K562 (cell line): ENCODE data around the gene LRRC7. TPM values are rescaled to one million over a fixed set of nuclear protein-coding genes. Genes with fewer than 3 reads are reported as not detected.

Experiments
- CXXC5 ChIP-seq: fragments of 250-450 bp; sonication (Bioruptor Pico); IDR thresholded peaks from 2 replicates; pipeline ENCODE4 v1.8.0; 2022; ENCODE audit warnings: inconsistent platforms, mild to moderate bottlenecking, moderate library complexity
- JUNB ChIP-seq: fragments of 450-650 bp; formaldehyde crosslinking; conservative IDR thresholded peaks from 2 replicates; pipeline ENCODE4 v1.4.0; 2020; ENCODE audit warnings: mild to moderate bottlenecking
- KAT2B ChIP-seq: IDR thresholded peaks from one replicate; pipeline ENCODE4 v1.6.1; 2012; ENCODE audit warnings: low read depth, mild to moderate bottlenecking, control low read depth, inconsistent platforms, low read length, moderate library complexity
- RFX7 ChIP-seq: fragments of 250-450 bp; sonication (Bioruptor Pico); IDR thresholded peaks from 2 replicates; pipeline ENCODE4 v1.5.1; 2021; ENCODE audit warnings: mild to moderate bottlenecking
- ZNF766 ChIP-seq: fragments of 200-800 bp; sonication (Bioruptor generic); conservative IDR thresholded peaks from 2 replicates; pipeline ENCODE4 v1.6.1; 2016; ENCODE audit warnings: missing genetic modification characterization, missing compliant biosample characterization
- polyA plus RNA-seq, 8 experiments: library from polyadenylated mRNA; depleted of rRNA in 4 of 8; stranded (reverse) in 5 of 8; unstranded in 3 of 8; fragments of >200 nt; fragmentation: Nextera tagmentation in 2 of 8; fragmentation: Illumina TruSeq in 1 of 8; extraction: Ambion mirVana in 2 of 8; extraction: Trizol in 1 of 8; gene quantifications; 2 replicates each; pipeline versions ENCODE4 v1.2.1 to v1.2.3, GENCODE V29; 2011 to 2014; ENCODE audit warnings: inconsistent platforms in 1 of 8, missing spikeins in 1 of 8
- total RNA-seq, 7 experiments: library from RNA; depleted of rRNA in 6 of 7; stranded (reverse); fragments of >200 nt in 6 of 7; fragmentation: Illumina TruSeq in 2 of 7; extraction: Trizol in 2 of 7; gene quantifications; 2 replicates each; pipeline versions ENCODE4 v1.2.1 to v1.2.3, GENCODE V29; 2011 to 2021; ENCODE audit warnings: low replicate concordance in 1 of 7
- TF ChIP-seq, protein P1 (sequence below): fragments of 450-650 bp; IDR thresholded peaks from 2 replicates; pipeline ENCODE4 v1.6.1; 2016; ENCODE audit warnings: mild to moderate bottlenecking, moderate library complexity
- TF ChIP-seq, protein P2 (sequence below), 2 experiments: fragments of 450-650 bp; IDR thresholded peaks; 2 replicates each; pipeline ENCODE4 v1.6.1; 2016; ENCODE audit warnings: mild to moderate bottlenecking in 2 of 2, borderline replicate concordance in 1 of 2, low read depth in 1 of 2, moderate library complexity in 1 of 2

Gene LRRC7
- total and polyA plus RNA-seq, 9 of the 15 experiments (the other 6 are each of a cell fraction or from before 2014, with no cell fraction given), result 0.09 to 0.94 (median 0.49) TPM

DNA sequence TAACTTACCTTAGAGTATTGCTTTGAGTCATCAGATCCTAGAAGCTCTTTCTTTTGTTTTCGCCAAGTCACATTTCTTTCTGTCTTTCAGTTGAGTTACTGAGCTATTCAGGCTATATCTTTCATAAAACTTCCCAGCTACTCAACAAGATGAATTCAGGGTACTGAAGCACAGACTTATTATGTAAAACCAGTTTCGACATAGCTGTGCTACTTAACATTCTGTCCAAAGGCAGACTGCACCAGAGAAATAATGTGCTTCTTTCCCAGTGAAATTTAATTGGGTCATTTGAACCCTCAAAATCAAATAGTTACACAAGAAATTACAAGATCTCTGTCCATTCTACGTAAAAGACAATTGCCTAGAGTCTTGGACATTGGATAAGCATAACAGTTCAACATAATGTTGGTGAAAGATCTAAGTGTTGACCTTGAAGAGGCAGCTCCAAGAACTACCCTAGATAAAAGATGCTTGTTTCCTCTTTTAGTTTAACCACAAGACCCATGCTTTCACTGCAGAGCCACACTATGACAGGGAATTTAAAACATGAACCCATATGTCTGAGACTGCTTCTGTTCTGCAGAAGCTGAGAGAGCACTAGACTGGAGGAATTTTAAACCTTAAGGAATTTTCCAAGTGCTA, 474.5 kb downstream of the LRRC7 start (continued):
- TF ChIP-seq, protein P1, sequence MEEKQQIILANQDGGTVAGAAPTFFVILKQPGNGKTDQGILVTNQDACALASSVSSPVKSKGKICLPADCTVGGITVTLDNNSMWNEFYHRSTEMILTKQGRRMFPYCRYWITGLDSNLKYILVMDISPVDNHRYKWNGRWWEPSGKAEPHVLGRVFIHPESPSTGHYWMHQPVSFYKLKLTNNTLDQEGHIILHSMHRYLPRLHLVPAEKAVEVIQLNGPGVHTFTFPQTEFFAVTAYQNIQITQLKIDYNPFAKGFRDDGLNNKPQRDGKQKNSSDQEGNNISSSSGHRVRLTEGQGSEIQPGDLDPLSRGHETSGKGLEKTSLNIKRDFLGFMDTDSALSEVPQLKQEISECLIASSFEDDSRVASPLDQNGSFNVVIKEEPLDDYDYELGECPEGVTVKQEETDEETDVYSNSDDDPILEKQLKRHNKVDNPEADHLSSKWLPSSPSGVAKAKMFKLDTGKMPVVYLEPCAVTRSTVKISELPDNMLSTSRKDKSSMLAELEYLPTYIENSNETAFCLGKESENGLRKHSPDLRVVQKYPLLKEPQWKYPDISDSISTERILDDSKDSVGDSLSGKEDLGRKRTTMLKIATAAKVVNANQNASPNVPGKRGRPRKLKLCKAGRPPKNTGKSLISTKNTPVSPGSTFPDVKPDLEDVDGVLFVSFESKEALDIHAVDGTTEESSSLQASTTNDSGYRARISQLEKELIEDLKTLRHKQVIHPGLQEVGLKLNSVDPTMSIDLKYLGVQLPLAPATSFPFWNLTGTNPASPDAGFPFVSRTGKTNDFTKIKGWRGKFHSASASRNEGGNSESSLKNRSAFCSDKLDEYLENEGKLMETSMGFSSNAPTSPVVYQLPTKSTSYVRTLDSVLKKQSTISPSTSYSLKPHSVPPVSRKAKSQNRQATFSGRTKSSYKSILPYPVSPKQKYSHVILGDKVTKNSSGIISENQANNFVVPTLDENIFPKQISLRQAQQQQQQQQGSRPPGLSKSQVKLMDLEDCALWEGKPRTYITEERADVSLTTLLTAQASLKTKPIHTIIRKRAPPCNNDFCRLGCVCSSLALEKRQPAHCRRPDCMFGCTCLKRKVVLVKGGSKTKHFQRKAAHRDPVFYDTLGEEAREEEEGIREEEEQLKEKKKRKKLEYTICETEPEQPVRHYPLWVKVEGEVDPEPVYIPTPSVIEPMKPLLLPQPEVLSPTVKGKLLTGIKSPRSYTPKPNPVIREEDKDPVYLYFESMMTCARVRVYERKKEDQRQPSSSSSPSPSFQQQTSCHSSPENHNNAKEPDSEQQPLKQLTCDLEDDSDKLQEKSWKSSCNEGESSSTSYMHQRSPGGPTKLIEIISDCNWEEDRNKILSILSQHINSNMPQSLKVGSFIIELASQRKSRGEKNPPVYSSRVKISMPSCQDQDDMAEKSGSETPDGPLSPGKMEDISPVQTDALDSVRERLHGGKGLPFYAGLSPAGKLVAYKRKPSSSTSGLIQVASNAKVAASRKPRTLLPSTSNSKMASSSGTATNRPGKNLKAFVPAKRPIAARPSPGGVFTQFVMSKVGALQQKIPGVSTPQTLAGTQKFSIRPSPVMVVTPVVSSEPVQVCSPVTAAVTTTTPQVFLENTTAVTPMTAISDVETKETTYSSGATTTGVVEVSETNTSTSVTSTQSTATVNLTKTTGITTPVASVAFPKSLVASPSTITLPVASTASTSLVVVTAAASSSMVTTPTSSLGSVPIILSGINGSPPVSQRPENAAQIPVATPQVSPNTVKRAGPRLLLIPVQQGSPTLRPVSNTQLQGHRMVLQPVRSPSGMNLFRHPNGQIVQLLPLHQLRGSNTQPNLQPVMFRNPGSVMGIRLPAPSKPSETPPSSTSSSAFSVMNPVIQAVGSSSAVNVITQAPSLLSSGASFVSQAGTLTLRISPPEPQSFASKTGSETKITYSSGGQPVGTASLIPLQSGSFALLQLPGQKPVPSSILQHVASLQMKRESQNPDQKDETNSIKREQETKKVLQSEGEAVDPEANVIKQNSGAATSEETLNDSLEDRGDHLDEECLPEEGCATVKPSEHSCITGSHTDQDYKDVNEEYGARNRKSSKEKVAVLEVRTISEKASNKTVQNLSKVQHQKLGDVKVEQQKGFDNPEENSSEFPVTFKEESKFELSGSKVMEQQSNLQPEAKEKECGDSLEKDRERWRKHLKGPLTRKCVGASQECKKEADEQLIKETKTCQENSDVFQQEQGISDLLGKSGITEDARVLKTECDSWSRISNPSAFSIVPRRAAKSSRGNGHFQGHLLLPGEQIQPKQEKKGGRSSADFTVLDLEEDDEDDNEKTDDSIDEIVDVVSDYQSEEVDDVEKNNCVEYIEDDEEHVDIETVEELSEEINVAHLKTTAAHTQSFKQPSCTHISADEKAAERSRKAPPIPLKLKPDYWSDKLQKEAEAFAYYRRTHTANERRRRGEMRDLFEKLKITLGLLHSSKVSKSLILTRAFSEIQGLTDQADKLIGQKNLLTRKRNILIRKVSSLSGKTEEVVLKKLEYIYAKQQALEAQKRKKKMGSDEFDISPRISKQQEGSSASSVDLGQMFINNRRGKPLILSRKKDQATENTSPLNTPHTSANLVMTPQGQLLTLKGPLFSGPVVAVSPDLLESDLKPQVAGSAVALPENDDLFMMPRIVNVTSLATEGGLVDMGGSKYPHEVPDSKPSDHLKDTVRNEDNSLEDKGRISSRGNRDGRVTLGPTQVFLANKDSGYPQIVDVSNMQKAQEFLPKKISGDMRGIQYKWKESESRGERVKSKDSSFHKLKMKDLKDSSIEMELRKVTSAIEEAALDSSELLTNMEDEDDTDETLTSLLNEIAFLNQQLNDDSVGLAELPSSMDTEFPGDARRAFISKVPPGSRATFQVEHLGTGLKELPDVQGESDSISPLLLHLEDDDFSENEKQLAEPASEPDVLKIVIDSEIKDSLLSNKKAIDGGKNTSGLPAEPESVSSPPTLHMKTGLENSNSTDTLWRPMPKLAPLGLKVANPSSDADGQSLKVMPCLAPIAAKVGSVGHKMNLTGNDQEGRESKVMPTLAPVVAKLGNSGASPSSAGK, result no peak
- TF ChIP-seq KAT2B, result no peak
- no peak for TF ChIP-seq RFX7 (CRISPR knock-in tag)
- TF ChIP-seq ZNF766 (CRISPR knock-in tag), result 0 out of 2 replicates have a peak, but pooled peaks have one; percentile 26
- TF ChIP-seq, protein P2, sequence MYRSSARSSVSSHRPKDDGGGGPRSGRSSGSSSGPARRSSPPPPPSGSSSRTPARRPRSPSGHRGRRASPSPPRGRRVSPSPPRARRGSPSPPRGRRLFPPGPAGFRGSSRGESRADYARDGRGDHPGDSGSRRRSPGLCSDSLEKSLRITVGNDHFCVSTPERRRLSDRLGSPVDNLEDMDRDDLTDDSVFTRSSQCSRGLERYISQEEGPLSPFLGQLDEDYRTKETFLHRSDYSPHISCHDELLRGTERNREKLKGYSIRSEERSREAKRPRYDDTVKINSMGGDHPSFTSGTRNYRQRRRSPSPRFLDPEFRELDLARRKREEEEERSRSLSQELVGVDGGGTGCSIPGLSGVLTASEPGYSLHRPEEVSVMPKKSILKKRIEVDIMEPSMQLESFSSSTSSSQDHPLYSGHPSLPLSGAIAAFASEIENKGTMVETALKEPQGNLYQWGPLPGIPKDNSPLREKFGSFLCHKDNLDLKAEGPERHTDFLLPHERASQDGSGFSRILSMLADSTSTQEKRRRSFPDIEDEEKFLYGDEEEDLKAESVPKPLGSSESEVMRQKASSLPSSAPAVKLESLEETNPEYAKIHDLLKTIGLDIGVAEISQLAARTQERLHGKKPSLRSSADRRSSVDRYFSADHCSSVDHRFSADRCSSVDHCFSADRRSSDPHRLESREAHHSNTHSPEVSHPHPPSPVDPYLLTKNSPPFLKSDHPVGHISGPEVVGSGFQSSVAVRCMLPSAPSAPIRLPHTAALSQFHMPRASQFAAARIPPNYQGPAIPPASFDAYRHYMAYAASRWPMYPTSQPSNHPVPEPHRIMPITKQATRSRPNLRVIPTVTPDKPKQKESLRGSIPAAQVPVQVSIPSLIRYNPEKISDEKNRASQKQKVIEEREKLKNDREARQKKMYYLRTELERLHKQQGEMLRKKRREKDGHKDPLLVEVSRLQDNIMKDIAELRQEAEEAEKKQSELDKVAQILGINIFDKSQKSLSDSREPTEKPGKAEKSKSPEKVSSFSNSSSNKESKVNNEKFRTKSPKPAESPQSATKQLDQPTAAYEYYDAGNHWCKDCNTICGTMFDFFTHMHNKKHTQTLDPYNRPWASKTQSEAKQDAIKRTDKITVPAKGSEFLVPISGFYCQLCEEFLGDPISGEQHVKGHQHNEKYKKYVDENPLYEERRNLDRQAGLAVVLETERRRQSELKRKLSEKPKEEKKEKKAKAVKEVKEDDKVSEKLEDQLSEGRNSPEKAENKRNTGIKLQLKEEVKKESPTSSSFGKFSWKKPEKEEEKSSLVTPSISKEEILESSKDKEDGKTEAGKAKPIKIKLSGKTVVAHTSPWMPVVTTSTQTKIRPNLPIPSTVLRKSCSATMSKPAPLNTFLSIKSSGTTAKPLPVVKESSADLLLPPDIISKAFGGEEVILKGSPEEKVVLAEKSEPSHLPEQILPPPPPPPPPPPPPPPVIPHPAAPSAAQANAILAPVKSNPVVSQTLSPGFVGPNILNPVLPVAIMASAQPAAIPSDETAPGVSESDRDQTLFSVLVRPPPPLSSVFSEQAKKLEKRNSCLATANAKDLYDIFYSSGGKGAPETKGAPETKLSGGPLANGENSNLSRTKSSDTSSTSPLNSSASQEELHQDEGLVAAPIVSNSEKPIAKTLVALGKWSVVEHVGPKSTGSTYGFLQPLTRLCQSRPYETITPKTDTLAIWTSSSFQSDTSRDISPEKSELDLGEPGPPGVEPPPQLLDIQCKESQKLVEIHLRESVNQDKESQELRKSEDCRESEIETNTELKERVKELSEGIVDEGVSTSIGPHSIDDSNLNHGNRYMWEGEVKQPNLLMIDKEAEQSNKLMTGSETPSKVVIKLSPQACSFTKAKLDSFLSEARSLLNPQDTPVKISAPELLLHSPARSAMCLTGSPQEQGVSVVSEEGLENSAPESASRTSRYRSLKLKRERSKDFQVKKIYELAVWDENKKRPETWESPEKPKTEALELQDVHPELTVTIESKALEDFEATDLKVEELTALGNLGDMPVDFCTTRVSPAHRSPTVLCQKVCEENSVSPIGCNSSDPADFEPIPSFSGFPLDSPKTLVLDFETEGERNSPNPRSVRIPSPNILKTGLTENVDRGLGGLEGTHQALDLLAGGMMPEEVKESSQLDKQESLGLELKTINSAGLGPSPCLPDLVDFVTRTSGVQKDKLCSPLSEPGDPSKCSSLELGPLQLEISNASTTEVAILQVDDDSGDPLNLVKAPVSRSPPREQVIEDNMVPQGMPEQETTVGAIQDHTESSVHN (IDR thresholded peaks at IDR 0.05; ENCODE audit: borderline replicate concordance in 1 of 2, low read depth in 1 of 2), result no peak
- no peak for TF ChIP-seq JUNB (CRISPR knock-in tag)
- TF ChIP-seq CXXC5 (CRISPR knock-in tag), result 0 out of 2 replicates have a peak, but pooled peaks have one; percentile 6
